ENCODE measurements around the gene BANF2. TPM values are rescaled to one million over a fixed set of nuclear protein-coding genes. Genes with fewer than 3 reads are reported as not detected.

Gene BANF2
- total and polyA plus RNA-seq, 2 of the 13 experiments (the other 11 are each of a cell fraction or from before 2014, with no cell fraction given): 0.35 TPM; not detected in 1

DNA sequence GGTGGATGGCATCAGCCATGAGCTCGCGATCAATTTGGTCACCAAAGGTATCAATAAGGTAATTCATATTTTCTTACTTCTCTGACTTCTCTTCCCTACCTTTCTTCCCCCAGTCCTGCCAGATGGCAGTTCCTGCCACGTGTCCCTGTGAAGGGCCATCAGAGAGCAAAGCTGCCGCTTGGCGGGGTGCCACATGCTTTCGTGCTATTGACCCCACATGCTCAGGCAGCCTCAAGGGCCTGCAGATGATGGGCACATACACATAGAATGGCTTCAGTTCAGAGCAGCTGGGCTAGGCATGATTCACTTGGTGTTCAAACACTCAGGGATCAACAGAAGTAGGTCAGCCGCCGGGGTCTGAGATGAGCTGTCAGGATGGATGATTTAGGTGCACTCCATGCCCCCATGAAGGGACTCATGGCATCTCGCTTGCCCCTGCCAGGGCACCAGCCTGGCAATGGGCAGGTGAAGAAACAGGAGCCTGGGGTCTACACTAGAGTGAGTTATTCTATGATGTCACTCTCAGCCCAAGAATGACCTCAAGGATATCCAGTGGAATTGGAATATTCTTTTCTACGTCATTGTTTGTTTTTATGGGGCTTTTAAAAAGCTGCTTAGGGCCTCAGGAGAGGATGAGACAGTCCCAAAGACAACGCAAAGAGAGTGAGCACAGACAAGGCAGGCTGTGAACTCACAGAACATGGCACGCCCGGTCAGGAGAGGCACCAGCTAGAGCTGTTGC lies 25.5 kb downstream of the BANF2 start (continued):
- TF ChIP-seq ZNF274 (CRISPR knock-in tag; IDR thresholded peaks at IDR 0.05) (no peak), ZNF260 (CRISPR knock-in tag; IDR thresholded peaks at IDR 0.05; ENCODE audit: borderline replicate concordance, low read depth) (no peak), GTF2F1 (IDR thresholded peaks at IDR 0.05; ENCODE audit: low read length) (no peak), PAWR (CRISPR knock-in tag; IDR thresholded peaks at IDR 0.05; ENCODE audit: borderline replicate concordance) (no peak), NFKB2 (CRISPR knock-in tag; IDR thresholded peaks at IDR 0.05; ENCODE audit: borderline replicate concordance) (no peak), ZFYVE20 (CRISPR knock-in tag; IDR thresholded peaks at IDR 0.05; ENCODE audit: borderline replicate concordance, low read depth) (no peak), SAFB2 (CRISPR knock-in tag; IDR thresholded peaks at IDR 0.05; ENCODE audit: borderline replicate concordance, low read depth) (no peak), NFRKB (IDR thresholded peaks at IDR 0.05) (no peak), RELA (CRISPR knock-in tag; IDR thresholded peaks at IDR 0.05) (no peak), ZNF512 (CRISPR knock-in tag; IDR thresholded peaks at IDR 0.05) (no peak), EED (CRISPR knock-in tag; IDR thresholded peaks at IDR 0.05) (no peak), ETS1 (CRISPR knock-in tag; IDR thresholded peaks at IDR 0.05) (no peak), ZBTB7A (CRISPR knock-in tag; IDR thresholded peaks at IDR 0.05) (no peak), ZSCAN20 (CRISPR knock-in tag; IDR thresholded peaks at IDR 0.05; ENCODE audit: borderline replicate concordance) (no peak)
- TF ChIP-seq, protein P1, sequence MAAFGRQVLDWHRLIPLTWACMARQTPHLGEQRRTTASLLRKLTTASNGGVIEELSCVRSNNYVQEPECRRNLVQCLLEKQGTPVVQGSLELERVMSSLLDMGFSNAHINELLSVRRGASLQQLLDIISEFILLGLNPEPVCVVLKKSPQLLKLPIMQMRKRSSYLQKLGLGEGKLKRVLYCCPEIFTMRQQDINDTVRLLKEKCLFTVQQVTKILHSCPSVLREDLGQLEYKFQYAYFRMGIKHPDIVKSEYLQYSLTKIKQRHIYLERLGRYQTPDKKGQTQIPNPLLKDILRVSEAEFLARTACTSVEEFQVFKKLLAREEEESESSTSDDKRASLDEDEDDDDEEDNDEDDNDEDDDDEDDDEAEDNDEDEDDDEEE (CRISPR knock-in tag; IDR thresholded peaks at IDR 0.05): no peak
- TF ChIP-seq, protein P2, sequence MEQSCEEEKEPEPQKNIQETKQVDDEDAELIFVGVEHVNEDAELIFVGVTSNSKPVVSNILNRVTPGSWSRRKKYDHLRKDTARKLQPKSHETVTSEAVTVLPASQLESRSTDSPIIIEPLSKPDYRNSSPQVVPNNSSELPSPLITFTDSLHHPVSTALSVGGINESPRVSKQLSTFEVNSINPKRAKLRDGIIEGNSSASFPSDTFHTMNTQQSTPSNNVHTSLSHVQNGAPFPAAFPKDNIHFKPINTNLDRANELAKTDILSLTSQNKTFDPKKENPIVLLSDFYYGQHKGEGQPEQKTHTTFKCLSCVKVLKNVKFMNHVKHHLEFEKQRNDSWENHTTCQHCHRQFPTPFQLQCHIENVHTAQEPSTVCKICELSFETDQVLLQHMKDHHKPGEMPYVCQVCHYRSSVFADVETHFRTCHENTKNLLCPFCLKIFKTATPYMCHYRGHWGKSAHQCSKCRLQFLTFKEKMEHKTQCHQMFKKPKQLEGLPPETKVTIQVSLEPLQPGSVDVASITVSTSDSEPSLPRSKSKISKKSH (CRISPR knock-in tag; IDR thresholded peaks at IDR 0.05; ENCODE audit: borderline replicate concordance): no peak
- TF ChIP-seq, protein P3, sequence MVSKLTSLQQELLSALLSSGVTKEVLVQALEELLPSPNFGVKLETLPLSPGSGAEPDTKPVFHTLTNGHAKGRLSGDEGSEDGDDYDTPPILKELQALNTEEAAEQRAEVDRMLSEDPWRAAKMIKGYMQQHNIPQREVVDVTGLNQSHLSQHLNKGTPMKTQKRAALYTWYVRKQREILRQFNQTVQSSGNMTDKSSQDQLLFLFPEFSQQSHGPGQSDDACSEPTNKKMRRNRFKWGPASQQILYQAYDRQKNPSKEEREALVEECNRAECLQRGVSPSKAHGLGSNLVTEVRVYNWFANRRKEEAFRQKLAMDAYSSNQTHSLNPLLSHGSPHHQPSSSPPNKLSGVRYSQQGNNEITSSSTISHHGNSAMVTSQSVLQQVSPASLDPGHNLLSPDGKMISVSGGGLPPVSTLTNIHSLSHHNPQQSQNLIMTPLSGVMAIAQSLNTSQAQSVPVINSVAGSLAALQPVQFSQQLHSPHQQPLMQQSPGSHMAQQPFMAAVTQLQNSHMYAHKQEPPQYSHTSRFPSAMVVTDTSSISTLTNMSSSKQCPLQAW (CRISPR knock-in tag; IDR thresholded peaks at IDR 0.05): no peak

Data from HepG2 (cell line).